Lower lobe of right lung (tissue), 2 donors: ENCODE data around the gene NKX6-1. TPM values are rescaled to one million over a fixed set of nuclear protein-coding genes. Genes with fewer than 3 reads are reported as not detected.

Experiments
- ATAC-seq, 2 donors: fragments of 200-7000 bp; cut with Tn5 transposase; one replicate each; pipeline ENCODE4 v1.9.1; 2020 to 2022; ENCODE audit warnings: mild to moderate bottlenecking in 2 of 2, moderate library complexity in 2 of 2
- DNase-seq: peaks from one replicate; pipeline ENCODE4 v3.0.0-alpha.2; 2020
- H3K27ac ChIP-seq: fragments of 200-600 bp; one replicate; pipeline ENCODE4 v1.8.0; 2022
- H3K27me3 ChIP-seq: fragments of 200-600 bp; one replicate; pipeline ENCODE4 v1.8.0; 2022; ENCODE audit warnings: low read depth
- H3K36me3 ChIP-seq: fragments of 200-600 bp; one replicate; pipeline ENCODE4 v1.8.0; 2022; ENCODE audit warnings: mild to moderate bottlenecking
- H3K4me1 ChIP-seq: fragments of 200-600 bp; one replicate; pipeline ENCODE4 v1.8.0; 2022
- H3K4me3 ChIP-seq: fragments of 200-600 bp; one replicate; pipeline ENCODE4 v1.8.0; 2022; ENCODE audit warnings: mild to moderate bottlenecking
- H3K9me3 ChIP-seq: fragments of 200-600 bp; one replicate; pipeline ENCODE4 v1.8.0; 2022
- CTCF ChIP-seq: fragments of 200-600 bp; IDR thresholded peaks from one replicate; pipeline ENCODE4 v1.8.0; 2022; ENCODE audit warnings: antibody characterized with exemption, mild to moderate bottlenecking
- intact Hi-C: fragments of 100-400 bp; cut with DNase I; formaldehyde crosslinking; loops from one replicate; pipeline ENCODE4 v1.11.0; 2022
- total RNA-seq: library from RNA; stranded (reverse); fragmentation: NEBNext Ultra II Directional; extraction: Animal tissue kit (Norgen Biotek cat#: 25700); gene quantifications from one replicate; pipeline ENCODE4 v1.2.1, GENCODE V29; 2021
- donor health status: DM: no; HTN: yes; CAD: no; lungs with severe emphysema.

NKX6-1 gene
- total RNA-seq, 1 donor from 2014 or later: not detected

- peaks cover 22% of the 10 kb centered on the region for H3K27me3 ChIP-seq
- no peaks in the 10 kb centered on the region for H3K9me3 ChIP-seq
- intact Hi-C loops: no loop called here
- H3K4me1 ChIP-seq: no peaks in the 10 kb centered on the region
- no peak overlapping the region for H3K4me3 ChIP-seq
- ATAC-seq (no peak), DNase-seq (no peak)
- H3K27ac ChIP-seq: no peak overlapping the region
- TF ChIP-seq CTCF: no peak
- H3K36me3 ChIP-seq: no peaks in the 10 kb centered on the region
Measured at GRCh38 chr4:84512277-84512676, 13.2 kb upstream of the NKX6-1 start.

GRCh38 chr4:84511703-84512102, 12.6 kb upstream of the NKX6-1 start:
- Histone ChIP-seq H3K9me3 (no peaks in the 10 kb centered on the region), H3K27me3 (peaks cover 28% of the 10 kb centered on the region), H3K36me3 (no peaks in the 10 kb centered on the region), H3K4me1 (no peaks in the 10 kb centered on the region), H3K27ac (no peak overlapping the region), H3K4me3 (no peak overlapping the region)
- ATAC-seq (no peak), DNase-seq (no peak)
- no peak for TF ChIP-seq CTCF
- intact Hi-C loops: no loop called here

GRCh38 chr4:84507941-84508340, 8.8 kb upstream of the NKX6-1 start:
- no peak for TF ChIP-seq CTCF
- H3K27ac ChIP-seq: no peak overlapping the region
- no peak overlapping the region for H3K4me3 ChIP-seq
- H3K9me3 ChIP-seq: no peaks in the 10 kb centered on the region
- H3K27me3 ChIP-seq: peaks cover 63% of the 10 kb centered on the region
- no peaks in the 10 kb centered on the region for H3K36me3 ChIP-seq
- intact Hi-C loops: no loop called here
- H3K4me1 ChIP-seq: no peaks in the 10 kb centered on the region
- DNase-seq (no peak), ATAC-seq (no peak)

GRCh38 chr4:84504821-84505220, 5.7 kb upstream of the NKX6-1 start:
- Histone ChIP-seq H3K36me3 (no peaks in the 10 kb centered on the region), H3K27ac (no peak overlapping the region), H3K4me3 (no peak overlapping the region), H3K27me3 (peaks cover 83% of the 10 kb centered on the region), H3K4me1 (peaks cover 1% of the 10 kb centered on the region), H3K9me3 (no peaks in the 10 kb centered on the region)
- intact Hi-C loops: no loop called here
- ATAC-seq (no peak), DNase-seq (no peak)
- no peak for TF ChIP-seq CTCF

- intact Hi-C loops: no loop called here
- no peak for DNase-seq
Measured at GRCh38 chr4:84503495-84504437, 4.7 kb upstream of the NKX6-1 start.

More at GRCh38 chr4:84503495-84504437, 4.7 kb upstream of the NKX6-1 start:
- peak; percentile 54 to 80 for ATAC-seq
- H3K27ac ChIP-seq: no peak overlapping the region
- H3K4me1 ChIP-seq: peaks cover 12% of the 10 kb centered on the region
- no peak overlapping the region for H3K4me3 ChIP-seq
- peaks cover 93% of the 10 kb centered on the region for H3K27me3 ChIP-seq
- H3K9me3 ChIP-seq: no peaks in the 10 kb centered on the region
- H3K36me3 ChIP-seq: no peaks in the 10 kb centered on the region
- peak; percentile 61 for TF ChIP-seq CTCF
